PC-9 (cell line): ENCODE measurements around the gene CYBB. TPM values are rescaled to one million over a fixed set of nuclear protein-coding genes. Genes with fewer than 3 reads are reported as not detected.

Experiments
- BruUV-seq: library from RNA; stranded (reverse); fragments of 400-500 nt; replicated peaks from 2 replicates; lab custom pipeline; 2021; lab: Mats Ljungman, UMichigan
- CTCF ChIA-PET: fragments of 300-600 bp; sonication (Branson Sonifier 250); formaldehyde crosslinking; loops from one replicate; lab custom pipeline; 2022; ENCODE audit warnings: antibody characterized with exemption; lab: Charles Lee
- POLR2A ChIA-PET: fragments of 300-600 bp; sonication (Branson Sonifier 250); formaldehyde crosslinking; loops from one replicate; lab custom pipeline; 2022; ENCODE audit warnings: antibody characterized with exemption; ENCODE audit not compliant: unreplicated experiment; lab: Charles Lee
- DNase-seq, 2 experiments: peaks; one replicate each; pipeline versions ENCODE4 v3.0.0 to v3.0.0-alpha.2; 2015 to 2022; ENCODE audit warnings: mixed read lengths in 1 of 2
- H2AFZ ChIP-seq: fragments of 200-600 bp; sonication (generic); 2 replicates; pipeline ENCODE4 v1.8.1; 2017; ENCODE audit warnings: antibody characterized with exemption
- H3F3A ChIP-seq: fragments of 200-600 bp; sonication (generic); 2 replicates; pipeline ENCODE4 v1.8.1; 2017; ENCODE audit warnings: antibody characterized with exemption, mild to moderate bottlenecking, low read depth; ENCODE audit not compliant: insufficient read depth
- H3K27ac ChIP-seq: fragments of 200-600 bp; sonication (generic); 2 replicates; pipeline ENCODE4 v1.6.1; 2016; ENCODE audit warnings: mixed run types
- H3K27me3 ChIP-seq: fragments of 200-600 bp; sonication (generic); 2 replicates; pipeline ENCODE4 v1.6.1; 2016; ENCODE audit warnings: low read depth, mixed run types; ENCODE audit not compliant: insufficient read depth
- H3K36me3 ChIP-seq: fragments of 200-600 bp; sonication (generic); 2 replicates; pipeline ENCODE4 v1.6.1; 2016; ENCODE audit warnings: low read depth, mixed run types
- H3K4me1 ChIP-seq: fragments of 200-600 bp; sonication (generic); replicated peaks from 2 replicates; pipeline ENCODE4 v1.6.1; 2016; ENCODE audit warnings: mixed run types; ENCODE audit not compliant: insufficient read depth
- H3K4me2 ChIP-seq: fragments of 200-600 bp; sonication (generic); 2 replicates; pipeline ENCODE4 v1.6.1; 2017; ENCODE audit warnings: mixed run types
- H3K4me3 ChIP-seq: fragments of 200-600 bp; sonication (generic); 2 replicates; pipeline ENCODE4 v1.6.1; 2016; ENCODE audit warnings: mixed run types
- H3K79me2 ChIP-seq: fragments of 200-600 bp; sonication (generic); 2 replicates; pipeline ENCODE4 v1.6.1; 2017; ENCODE audit warnings: low read depth, mixed run types
- H3K9me2 ChIP-seq: fragments of 200-600 bp; sonication (generic); 2 replicates; pipeline ENCODE4 v1.8.1; 2017; ENCODE audit warnings: mild to moderate bottlenecking; ENCODE audit not compliant: insufficient read depth
- H3K9me3 ChIP-seq: fragments of 200-600 bp; sonication (generic); 2 replicates; pipeline ENCODE4 v1.8.1; 2016; ENCODE audit warnings: low read depth; ENCODE audit not compliant: insufficient read depth
- H4K20me1 ChIP-seq: fragments of 200-600 bp; sonication (generic); 2 replicates; pipeline ENCODE4 v1.8.1; 2017; ENCODE audit not compliant: insufficient read depth
- CTCF ChIP-seq: fragments of 200-600 bp; sonication (generic); conservative IDR thresholded peaks from 2 replicates; pipeline ENCODE4 v1.6.1; 2017; ENCODE audit warnings: mixed run types, antibody characterized with exemption, mild to moderate bottlenecking, moderate library complexity
- EZH2 ChIP-seq: fragments of 200-600 bp; sonication (generic); IDR thresholded peaks from 2 replicates; pipeline ENCODE4 v1.8.0; 2017; ENCODE audit warnings: antibody characterized with exemption, low read depth
- intact Hi-C: fragments of 100-400 bp; cut with micrococcal nuclease; formaldehyde crosslinking; loops from one replicate; pipeline ENCODE4 v1.10.0; 2022; ENCODE audit not compliant: unreplicated experiment
- total RNA-seq: library from RNA; stranded (reverse); gene quantifications from 2 replicates; pipeline ENCODE4 v1.2.3, GENCODE V29; 2021

CYBB gene
- total RNA-seq, 1 experiment from 2014 or later: 0.31 TPM

- TF ChIP-seq CTCF: no peak
- no peak for TF ChIP-seq EZH2
- POLR2A ChIA-PET: no interaction called here
- Histone ChIP-seq H3K4me2 (no peak overlapping the region), H3K27me3 (no peaks in the 10 kb centered on the region), H3K4me1 (no peaks in the 10 kb centered on the region), H3K9me2 (no peaks in the 10 kb centered on the region), H3K9me3 (no peaks in the 10 kb centered on the region), H4K20me1 (no peaks in the 10 kb centered on the region), H2AFZ (no peak overlapping the region), H3K36me3 (no peaks in the 10 kb centered on the region), H3K27ac (no peak overlapping the region), H3F3A (no peaks in the 10 kb centered on the region), H3K79me2 (no peaks in the 10 kb centered on the region), H3K4me3 (no peak overlapping the region)
- intact Hi-C loops: no loop called here
- no peak for DNase-seq
- no TSS peak for BruUV-seq
- CTCF ChIA-PET: no interaction called here
These were observed 44.8 kb downstream of the CYBB start for GRCh38 chrX:37824491-37825214.

GRCh38 chrX:37825215-37825842, 45.5 kb downstream of the CYBB start:
- Histone ChIP-seq H3K4me3 (no peak overlapping the region), H3K79me2 (no peaks in the 10 kb centered on the region), H2AFZ (no peak overlapping the region), H3K4me1 (no peaks in the 10 kb centered on the region), H3K9me2 (no peaks in the 10 kb centered on the region), H3K36me3 (no peaks in the 10 kb centered on the region), H3K27ac (no peak overlapping the region), H3F3A (no peaks in the 10 kb centered on the region), H3K9me3 (no peaks in the 10 kb centered on the region), H4K20me1 (no peaks in the 10 kb centered on the region), H3K27me3 (no peaks in the 10 kb centered on the region), H3K4me2 (no peak overlapping the region)
- POLR2A ChIA-PET: no interaction called here
- TF ChIP-seq EZH2: no peak
- no peak for TF ChIP-seq CTCF
- BruUV-seq: no TSS peak
- intact Hi-C loops: no loop called here
- CTCF ChIA-PET: no interaction called here
- no peak for DNase-seq

- Histone ChIP-seq H3K9me2 (no peaks in the 10 kb centered on the region), H4K20me1 (no peaks in the 10 kb centered on the region), H3K79me2 (no peaks in the 10 kb centered on the region), H2AFZ (no peak overlapping the region), H3K36me3 (no peaks in the 10 kb centered on the region), H3K9me3 (no peaks in the 10 kb centered on the region), H3F3A (no peaks in the 10 kb centered on the region), H3K27me3 (no peaks in the 10 kb centered on the region), H3K27ac (no peak overlapping the region), H3K4me2 (no peak overlapping the region), H3K4me3 (no peak overlapping the region), H3K4me1 (no peaks in the 10 kb centered on the region)
- POLR2A ChIA-PET: no interaction called here
- intact Hi-C loops: no loop called here
- no peak for DNase-seq
- TF ChIP-seq CTCF: no peak
- TF ChIP-seq EZH2: no peak
- CTCF ChIA-PET: no interaction called here
- BruUV-seq: no TSS peak
These were observed 49.9 kb downstream of the CYBB start for GRCh38 chrX:37829721-37830120.
